ENCODE results near the gene NEGR1. TPM values are rescaled to one million over a fixed set of nuclear protein-coding genes. Genes with fewer than 3 reads are reported as not detected.

NEGR1 gene
- total RNA-seq, 1 donor from 2014 or later = 1.6 TPM

- no peak for DNase-seq (ENCODE audit: low read depth)
Observed at GRCh38 chr1:72023063-72023930, 259.0 kb downstream of the NEGR1 start.

GRCh38 chr1:72018562-72018961 lies 263.8 kb downstream of the NEGR1 start:
- DNase-seq (ENCODE audit: low read depth) = no peak

- no peak for DNase-seq (ENCODE audit: low read depth)
Observed at GRCh38 chr1:72015006-72015405, 267.3 kb downstream of the NEGR1 start.

- DNase-seq (ENCODE audit: low read depth) = no peak
Observed at GRCh38 chr1:72013161-72013560, 269.2 kb downstream of the NEGR1 start.

GRCh38 chr1:72011721-72012120 lies 270.6 kb downstream of the NEGR1 start:
- no peak for DNase-seq (ENCODE audit: low read depth)

- DNase-seq (ENCODE audit: low read depth) = no peak
Observed at GRCh38 chr1:72010094-72010431, 272.3 kb downstream of the NEGR1 start.

GRCh38 chr1:72009173-72010093 lies 272.9 kb downstream of the NEGR1 start:
- DNase-seq (ENCODE audit: low read depth) = no peak

GRCh38 chr1:72007312-72007711 lies 275.0 kb downstream of the NEGR1 start:
- no peak for DNase-seq (ENCODE audit: low read depth)

GRCh38 chr1:72006092-72006491 lies 276.2 kb downstream of the NEGR1 start:
- no peak for DNase-seq (ENCODE audit: low read depth)

GRCh38 chr1:72003092-72003491 lies 279.2 kb downstream of the NEGR1 start:
- no peak for DNase-seq (ENCODE audit: low read depth)

GRCh38 chr1:72000809-72001208 lies 281.5 kb downstream of the NEGR1 start:
- DNase-seq (ENCODE audit: low read depth) = no peak

- DNase-seq (ENCODE audit: low read depth) = no peak
Observed at GRCh38 chr1:71994646-71995045, 287.7 kb downstream of the NEGR1 start.

GRCh38 chr1:71987181-71987580 lies 295.2 kb downstream of the NEGR1 start:
- no peak for DNase-seq (ENCODE audit: low read depth)

GRCh38 chr1:71986160-71986559 lies 296.2 kb downstream of the NEGR1 start:
- DNase-seq (ENCODE audit: low read depth) = no peak

GRCh38 chr1:71980556-71980955 lies 301.8 kb downstream of the NEGR1 start:
- DNase-seq (ENCODE audit: low read depth) = no peak

GRCh38 chr1:71979882-71980281 lies 302.5 kb downstream of the NEGR1 start:
- no peak for DNase-seq (ENCODE audit: low read depth)

- no peak for DNase-seq (ENCODE audit: low read depth)
Observed at GRCh38 chr1:71967670-71968069, 314.7 kb downstream of the NEGR1 start.

- no peak for DNase-seq (ENCODE audit: low read depth)
Observed at GRCh38 chr1:71964188-71964587, 318.2 kb downstream of the NEGR1 start.

- DNase-seq (ENCODE audit: low read depth) = no peak
Observed at GRCh38 chr1:71956613-71957285, 325.6 kb downstream of the NEGR1 start.

- no peak for DNase-seq (ENCODE audit: low read depth)
Observed at GRCh38 chr1:71950579-71950978, 331.8 kb downstream of the NEGR1 start.

- no peak for DNase-seq (ENCODE audit: low read depth)
Observed at GRCh38 chr1:71949681-71950080, 332.7 kb downstream of the NEGR1 start.

- no peak for DNase-seq (ENCODE audit: low read depth)
Observed at GRCh38 chr1:71948561-71948960, 333.8 kb downstream of the NEGR1 start.

Data from renal cortical epithelial cell (primary cell).